Smooth muscle cell (in vitro differentiated cells): ENCODE data around the gene ADGRA3. TPM values are rescaled to one million over a fixed set of nuclear protein-coding genes. Genes with fewer than 3 reads are reported as not detected.

Experiments used
- DNase-seq: peaks from one replicate; lab custom pipeline; 2025; ENCODE audit not compliant: unreplicated experiment; lab: John Stamatoyannopoulos, UW
- H2AFZ ChIP-seq: fragments of 200-600 bp; sonication (generic); 2 replicates; pipeline ENCODE4 v1.6.0; 2016; ENCODE audit warnings: antibody characterized with exemption, low read depth, mild to moderate bottlenecking
- H3F3A ChIP-seq: fragments of 200-600 bp; sonication (generic); 2 replicates; pipeline ENCODE4 v1.6.0; 2017; ENCODE audit warnings: antibody characterized with exemption, low read depth
- H3K27ac ChIP-seq: fragments of 200-600 bp; sonication (generic); 2 replicates; pipeline ENCODE4 v1.5.1; 2016; ENCODE audit warnings: low read depth, mild to moderate bottlenecking
- H3K27me3 ChIP-seq: fragments of 200-600 bp; sonication (generic); 2 replicates; pipeline ENCODE4 v1.6.1; 2016; ENCODE audit warnings: low read depth, mild to moderate bottlenecking
- H3K36me3 ChIP-seq: fragments of 200-600 bp; sonication (generic); 2 replicates; pipeline ENCODE4 v1.5.1; 2016; ENCODE audit warnings: low read depth
- H3K4me1 ChIP-seq: fragments of 200-600 bp; sonication (generic); 2 replicates; pipeline ENCODE4 v1.5.1; 2016; ENCODE audit warnings: low read depth
- H3K4me2 ChIP-seq: fragments of 200-600 bp; sonication (generic); 2 replicates; pipeline ENCODE4 v1.6.0; 2016; ENCODE audit warnings: mild to moderate bottlenecking
- H3K4me3 ChIP-seq: fragments of 200-600 bp; sonication (generic); 2 replicates; pipeline ENCODE4 v1.5.1; 2016; ENCODE audit warnings: mild to moderate bottlenecking
- H3K79me2 ChIP-seq: fragments of 200-600 bp; sonication (generic); 2 replicates; pipeline ENCODE4 v1.6.0; 2016; ENCODE audit warnings: low read depth, mild to moderate bottlenecking
- H3K9ac ChIP-seq: fragments of 200-600 bp; sonication (generic); 2 replicates; pipeline ENCODE4 v1.6.0; 2016; ENCODE audit warnings: low read depth
- H3K9me3 ChIP-seq: fragments of 200-600 bp; sonication (generic); replicated peaks from 2 replicates; pipeline ENCODE4 v1.5.1; 2016; ENCODE audit warnings: low read depth
- H4K20me1 ChIP-seq: fragments of 200-600 bp; sonication (generic); 2 replicates; pipeline ENCODE4 v1.6.0; 2016; ENCODE audit warnings: low read depth
- WGBS: methylation state at CpG from one replicate; pipeline ENCODE4 v1.1.7; 2016; ENCODE audit warnings: low lambda C conversion rate; 5-methylcytosine and 5-hydroxymethylcytosine counted together
- polyA plus RNA-seq: library from polyadenylated mRNA; unstranded; fragments of >200 nt; fragmentation: Nextera tagmentation; extraction: Ambion mirVana; gene quantifications from 2 replicates; pipeline ENCODE4 v1.2.1, GENCODE V29; 2016
- total RNA-seq: library from RNA; depleted of rRNA; stranded (reverse); fragments of >200 nt; gene quantifications from 2 replicates; pipeline ENCODE4 v1.2.3, GENCODE V29; 2014
- TF ChIP-seq, protein P1 (sequence below): fragments of 200-600 bp; sonication (generic); IDR thresholded peaks from 2 replicates; pipeline ENCODE4 v1.5.1; 2017; ENCODE audit warnings: borderline replicate concordance, mild to moderate bottlenecking, antibody characterized with exemption; ENCODE audit not compliant: insufficient read depth, poor library complexity, severe bottlenecking

The ADGRA3 gene
- total and polyA plus RNA-seq, 2 experiments from 2014 or later, result 24.4 to 54.8 TPM

DNA sequence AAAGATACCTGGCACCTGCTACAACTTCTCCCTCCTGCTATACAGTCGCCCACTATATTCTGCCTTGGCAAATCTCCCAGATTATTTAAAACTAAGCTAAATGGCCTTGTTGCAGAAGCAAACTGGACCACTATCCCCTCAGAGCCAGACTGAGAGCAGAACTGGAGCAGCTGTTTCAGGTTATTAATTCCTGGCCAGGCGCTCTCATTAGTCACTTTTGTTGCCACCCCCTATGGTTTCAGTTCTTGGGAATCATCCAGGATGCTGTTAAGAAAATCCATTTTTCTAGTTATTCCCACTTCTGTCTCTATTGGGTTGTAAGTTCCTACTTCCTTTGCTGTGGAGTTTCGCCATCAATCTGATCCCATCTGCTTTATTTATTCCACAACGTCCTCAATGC lies 30.1 kb downstream of the ADGRA3 start:
- Histone ChIP-seq H3F3A (peaks cover 7% of the 10 kb centered on the region), H3K4me1 (peaks cover 7% of the 10 kb centered on the region), H4K20me1 (peaks cover 56% of the 10 kb centered on the region), H3K9me3 (no peaks in the 10 kb centered on the region), H3K9ac (no peak overlapping the region), H3K36me3 (no peaks in the 10 kb centered on the region), H3K27me3 (no peaks in the 10 kb centered on the region), H3K79me2 (peaks cover 22% of the 10 kb centered on the region), H3K27ac (no peak overlapping the region), H3K4me2 (no peak overlapping the region), H2AFZ (no peak overlapping the region), H3K4me3 (no peak overlapping the region)
- TF ChIP-seq, protein P1, sequence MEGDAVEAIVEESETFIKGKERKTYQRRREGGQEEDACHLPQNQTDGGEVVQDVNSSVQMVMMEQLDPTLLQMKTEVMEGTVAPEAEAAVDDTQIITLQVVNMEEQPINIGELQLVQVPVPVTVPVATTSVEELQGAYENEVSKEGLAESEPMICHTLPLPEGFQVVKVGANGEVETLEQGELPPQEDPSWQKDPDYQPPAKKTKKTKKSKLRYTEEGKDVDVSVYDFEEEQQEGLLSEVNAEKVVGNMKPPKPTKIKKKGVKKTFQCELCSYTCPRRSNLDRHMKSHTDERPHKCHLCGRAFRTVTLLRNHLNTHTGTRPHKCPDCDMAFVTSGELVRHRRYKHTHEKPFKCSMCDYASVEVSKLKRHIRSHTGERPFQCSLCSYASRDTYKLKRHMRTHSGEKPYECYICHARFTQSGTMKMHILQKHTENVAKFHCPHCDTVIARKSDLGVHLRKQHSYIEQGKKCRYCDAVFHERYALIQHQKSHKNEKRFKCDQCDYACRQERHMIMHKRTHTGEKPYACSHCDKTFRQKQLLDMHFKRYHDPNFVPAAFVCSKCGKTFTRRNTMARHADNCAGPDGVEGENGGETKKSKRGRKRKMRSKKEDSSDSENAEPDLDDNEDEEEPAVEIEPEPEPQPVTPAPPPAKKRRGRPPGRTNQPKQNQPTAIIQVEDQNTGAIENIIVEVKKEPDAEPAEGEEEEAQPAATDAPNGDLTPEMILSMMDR, result no peak
- WGBS, result 95% methylated on average over 4 of the region's 4 CpGs
- no peak for DNase-seq

DNA sequence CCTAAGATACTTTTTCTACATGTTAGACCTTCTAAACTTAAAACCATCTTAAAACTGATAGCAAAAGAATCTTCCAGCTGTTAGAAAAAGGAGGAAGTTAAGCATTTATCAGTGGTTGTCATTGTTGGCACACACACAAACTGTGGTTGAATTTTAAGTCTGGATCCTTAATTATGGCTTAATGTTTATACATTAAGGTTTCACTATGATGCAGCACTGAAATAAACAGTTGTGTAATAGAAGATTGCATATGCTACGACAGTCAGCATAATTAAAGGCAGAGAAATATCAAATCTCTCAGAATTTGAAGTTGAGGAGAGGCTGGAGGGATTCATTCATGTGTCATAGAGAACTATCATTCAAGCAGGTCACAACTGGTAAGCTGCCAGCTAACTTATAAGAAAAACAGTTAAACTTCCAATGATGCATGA lies 32.3 kb downstream of the ADGRA3 start:
- Histone ChIP-seq H3F3A (peaks cover 7% of the 10 kb centered on the region), H3K79me2 (peaks cover 29% of the 10 kb centered on the region), H3K9me3 (no peaks in the 10 kb centered on the region), H3K9ac (no peak overlapping the region), H3K4me2 (peak overlapping the region; percentile 70), H3K27ac (peak overlapping the region; percentile 73), H3K36me3 (no peaks in the 10 kb centered on the region), H4K20me1 (peaks cover 51% of the 10 kb centered on the region), H3K4me1 (peaks cover 7% of the 10 kb centered on the region), H3K27me3 (no peaks in the 10 kb centered on the region), H3K4me3 (no peak overlapping the region), H2AFZ (no peak overlapping the region)
- TF ChIP-seq, protein P1, result no peak
- 23% methylated on average over 1 of the region's 1 CpG for WGBS
- no peak for DNase-seq

DNA sequence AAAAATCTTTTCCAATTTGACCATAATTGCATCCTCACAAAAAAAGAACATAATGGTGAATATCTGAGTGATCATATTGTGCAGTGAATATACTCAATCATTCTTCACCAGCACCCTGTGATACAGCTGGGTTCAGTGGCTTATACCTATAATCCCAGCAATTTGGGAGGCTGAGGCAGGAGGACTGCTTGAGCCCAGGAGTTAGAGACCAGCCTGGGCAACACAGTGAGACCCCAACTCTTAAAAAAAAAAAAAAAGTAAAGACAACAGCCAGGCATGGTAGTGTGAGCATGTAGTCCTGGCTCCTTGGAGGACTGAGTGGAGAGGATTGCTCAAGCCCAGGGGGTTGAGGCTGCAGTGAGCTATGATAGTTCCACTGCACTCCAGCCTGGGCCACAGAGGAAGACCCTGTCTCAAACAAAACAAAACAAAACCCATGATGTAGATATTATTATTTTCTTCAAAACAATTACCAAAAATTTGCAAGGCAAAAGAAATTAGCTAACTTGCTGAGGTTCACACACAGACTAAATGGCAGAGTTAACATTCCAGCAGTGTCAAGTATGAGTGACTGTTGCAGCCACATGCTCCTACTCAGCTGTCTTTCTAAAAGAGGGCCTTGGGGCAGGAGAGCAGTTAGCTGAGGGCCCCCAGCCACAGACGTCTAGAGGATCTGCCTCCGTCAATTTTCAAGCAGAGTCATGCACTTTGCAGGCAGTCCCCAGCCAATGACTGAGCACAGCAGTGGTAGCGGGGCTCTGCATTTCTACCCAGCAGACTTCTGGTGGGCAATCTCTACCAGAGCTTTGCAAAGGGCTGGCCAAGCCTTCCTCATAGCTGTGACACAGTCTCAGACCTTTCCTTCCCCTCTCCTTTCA lies 33.4 kb downstream of the ADGRA3 start:
- Histone ChIP-seq H3K9ac (no peak overlapping the region), H3K9me3 (no peaks in the 10 kb centered on the region), H3K79me2 (peaks cover 25% of the 10 kb centered on the region), H3K4me1 (peaks cover 7% of the 10 kb centered on the region), H3K27me3 (no peaks in the 10 kb centered on the region), H3K4me2 (peak overlapping the region; percentile 70), H3K36me3 (no peaks in the 10 kb centered on the region), H3F3A (peaks cover 7% of the 10 kb centered on the region), H4K20me1 (peaks cover 45% of the 10 kb centered on the region), H3K4me3 (no peak overlapping the region), H2AFZ (no peak overlapping the region), H3K27ac (peak overlapping the region; percentile 73)
- WGBS, result 21% methylated on average over 3 of the region's 3 CpGs
- TF ChIP-seq, protein P1, result no peak
- no peak for DNase-seq
